Astrocyte of the cerebellum (primary cell): Measurements from ENCODE around the gene HAPLN1.

Experiments used
- DNase-seq: peaks from one replicate; pipeline ENCODE4 v3.0.0-alpha.2; 2011; ENCODE audit warnings: low read depth
- H3K4me3 ChIP-seq: 2 replicates; pipeline ENCODE4 v1.5.1; 2011; ENCODE audit warnings: mild to moderate bottlenecking, low read depth, low read length, moderate library complexity
- in situ Hi-C: cut with HindIII; loops from 2 replicates; pipeline ENCODE4 v1.10.0; 2017; ENCODE audit warnings: low sequenced_read_pairs
- TF ChIP-seq, protein P1 (sequence below): IDR thresholded peaks from 2 replicates; pipeline ENCODE4 v1.5.1; 2012; ENCODE audit warnings: low read length, low read depth, moderate library complexity, mild to moderate bottlenecking; ENCODE audit errors: missing control alignments

The HAPLN1 gene

DNA sequence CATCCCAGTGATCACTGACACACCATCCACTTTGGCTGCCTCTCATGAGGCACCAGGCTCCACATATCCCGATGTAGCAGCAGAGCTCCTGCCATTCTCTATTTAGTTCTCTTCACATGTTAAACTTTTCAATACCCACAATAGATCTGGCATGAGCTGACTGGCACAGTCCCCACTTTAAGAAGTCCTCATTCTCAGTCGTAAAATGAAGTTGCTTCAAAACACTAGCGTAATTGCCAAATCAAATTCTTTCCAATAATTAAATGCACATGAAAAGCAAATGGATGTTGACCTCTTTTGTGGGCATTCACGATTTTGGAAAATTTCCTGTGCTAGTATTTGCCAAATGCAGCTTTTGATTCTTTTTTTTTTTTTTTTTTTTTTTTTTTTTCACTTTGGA, 32.4 kb downstream of the HAPLN1 start:
- in situ Hi-C loops, result no loop called here
- no peak for DNase-seq
- H3K4me3 ChIP-seq, result no peak overlapping the region
- TF ChIP-seq, protein P1, sequence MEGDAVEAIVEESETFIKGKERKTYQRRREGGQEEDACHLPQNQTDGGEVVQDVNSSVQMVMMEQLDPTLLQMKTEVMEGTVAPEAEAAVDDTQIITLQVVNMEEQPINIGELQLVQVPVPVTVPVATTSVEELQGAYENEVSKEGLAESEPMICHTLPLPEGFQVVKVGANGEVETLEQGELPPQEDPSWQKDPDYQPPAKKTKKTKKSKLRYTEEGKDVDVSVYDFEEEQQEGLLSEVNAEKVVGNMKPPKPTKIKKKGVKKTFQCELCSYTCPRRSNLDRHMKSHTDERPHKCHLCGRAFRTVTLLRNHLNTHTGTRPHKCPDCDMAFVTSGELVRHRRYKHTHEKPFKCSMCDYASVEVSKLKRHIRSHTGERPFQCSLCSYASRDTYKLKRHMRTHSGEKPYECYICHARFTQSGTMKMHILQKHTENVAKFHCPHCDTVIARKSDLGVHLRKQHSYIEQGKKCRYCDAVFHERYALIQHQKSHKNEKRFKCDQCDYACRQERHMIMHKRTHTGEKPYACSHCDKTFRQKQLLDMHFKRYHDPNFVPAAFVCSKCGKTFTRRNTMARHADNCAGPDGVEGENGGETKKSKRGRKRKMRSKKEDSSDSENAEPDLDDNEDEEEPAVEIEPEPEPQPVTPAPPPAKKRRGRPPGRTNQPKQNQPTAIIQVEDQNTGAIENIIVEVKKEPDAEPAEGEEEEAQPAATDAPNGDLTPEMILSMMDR, result no peak

DNA sequence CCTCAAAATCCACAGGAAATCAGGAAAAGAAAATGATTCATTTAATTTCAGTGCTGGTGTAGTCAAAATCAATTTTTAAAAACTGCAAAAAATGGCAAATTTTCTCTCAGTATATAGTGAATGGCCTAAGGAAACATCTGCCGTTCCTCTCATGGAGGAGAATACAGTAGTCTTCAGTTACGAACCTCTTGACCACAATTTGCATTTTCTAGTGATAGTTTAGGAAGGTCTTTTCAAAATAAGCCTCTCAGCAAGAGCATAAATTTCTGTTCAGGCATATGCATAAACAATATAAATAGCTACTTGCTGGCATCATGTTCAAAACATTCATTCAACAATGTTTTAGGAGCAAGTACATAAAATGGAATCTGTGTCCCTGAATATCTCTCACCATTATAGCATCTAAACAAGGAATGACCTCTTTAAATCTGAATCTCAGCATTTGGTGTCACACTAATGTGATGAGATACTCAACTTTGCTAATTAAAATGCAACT, 33.5 kb downstream of the HAPLN1 start:
- no peak overlapping the region for H3K4me3 ChIP-seq
- in situ Hi-C loops, result no loop called here
- no peak for DNase-seq
- TF ChIP-seq, protein P1, result no peak

DNA sequence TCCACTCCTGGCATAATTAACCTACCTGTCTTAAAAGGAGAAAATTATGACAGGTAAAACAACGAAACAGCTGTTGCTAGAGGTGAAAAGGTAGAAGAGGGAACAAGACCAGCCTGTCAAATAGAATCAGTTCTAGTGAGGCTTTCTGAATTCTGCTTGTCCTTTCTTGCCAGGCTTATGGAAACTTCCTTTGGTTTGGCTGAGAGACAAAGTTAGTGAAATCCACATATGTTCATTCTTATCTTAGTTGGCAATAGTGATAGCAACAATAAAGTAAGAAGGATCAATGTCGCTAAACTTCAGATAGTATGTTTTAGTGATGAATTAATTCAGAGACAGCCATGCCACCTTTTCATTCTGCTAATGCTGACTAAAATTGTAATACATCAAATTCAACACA, 34.4 kb downstream of the HAPLN1 start:
- TF ChIP-seq, protein P1, result no peak

DNA sequence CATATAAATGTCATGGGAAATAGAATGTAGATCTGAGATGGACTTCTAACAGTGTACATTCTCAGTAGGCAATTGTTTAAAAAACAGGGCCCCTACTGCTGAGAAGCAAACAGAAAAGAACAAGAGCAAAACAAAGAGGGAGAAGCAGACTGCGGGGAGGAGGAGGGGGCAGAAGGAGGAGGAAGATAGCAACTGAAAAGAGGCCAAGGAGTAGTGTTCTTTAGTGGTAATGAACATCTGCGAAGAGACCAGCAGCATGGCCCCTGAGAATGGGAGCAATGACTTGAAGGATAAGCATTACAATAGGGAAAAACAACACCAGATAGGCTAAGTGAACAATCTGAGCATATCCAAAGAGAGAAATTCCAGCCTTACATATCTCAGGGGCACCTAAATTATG, 36.8 kb downstream of the HAPLN1 start:
- no peak overlapping the region for H3K4me3 ChIP-seq
- TF ChIP-seq, protein P1, result no peak
- in situ Hi-C loops, result no loop called here
- no peak for DNase-seq

More for the DNA sequence above, 34.4 kb downstream of the HAPLN1 start:
- in situ Hi-C loops, result no loop called here
- no peak for DNase-seq
- H3K4me3 ChIP-seq, result no peak overlapping the region

DNA sequence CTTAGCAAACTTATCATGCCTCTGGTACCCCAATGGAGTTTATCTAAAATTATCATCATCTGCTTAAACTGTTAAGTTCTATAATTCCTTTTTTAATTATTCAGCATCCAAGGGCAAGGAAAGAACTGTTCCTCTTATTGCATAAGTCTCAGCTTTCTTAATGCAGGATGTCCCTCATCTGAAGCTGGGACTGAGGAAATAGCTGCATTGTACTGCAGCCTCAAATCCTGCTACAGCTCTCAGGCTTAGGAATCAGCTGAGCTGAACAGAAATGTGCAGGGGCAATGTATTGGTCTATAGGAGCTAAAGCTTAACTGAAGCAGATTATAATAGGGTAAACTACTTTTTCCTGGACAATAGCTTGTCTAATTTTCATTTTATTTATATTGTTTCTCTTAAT, 48.0 kb downstream of the HAPLN1 start:
- DNase-seq, result no peak
- TF ChIP-seq, protein P1, result no peak
- no peak overlapping the region for H3K4me3 ChIP-seq
- in situ Hi-C loops, result no loop called here

DNA sequence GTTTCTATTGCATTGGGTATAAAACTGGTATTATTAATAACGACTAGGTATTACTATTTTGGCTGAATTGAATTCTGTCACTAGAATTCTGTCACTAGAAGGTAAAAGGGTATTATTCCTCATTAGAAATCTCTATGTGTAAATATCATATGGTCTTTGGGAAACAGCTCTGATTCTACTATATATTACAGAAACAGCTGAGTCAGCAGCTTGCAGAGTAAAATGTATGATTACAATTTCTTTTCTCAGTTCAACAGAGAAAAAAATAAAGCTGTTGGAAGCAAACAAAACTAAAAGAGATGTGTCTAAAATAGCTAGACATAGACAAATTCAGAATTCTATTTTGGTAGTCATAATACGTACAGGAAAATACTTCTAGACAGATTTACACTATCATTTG, 48.5 kb downstream of the HAPLN1 start:
- TF ChIP-seq, protein P1, result no peak
- in situ Hi-C loops, result no loop called here
- H3K4me3 ChIP-seq, result no peak overlapping the region
- DNase-seq, result no peak

DNA sequence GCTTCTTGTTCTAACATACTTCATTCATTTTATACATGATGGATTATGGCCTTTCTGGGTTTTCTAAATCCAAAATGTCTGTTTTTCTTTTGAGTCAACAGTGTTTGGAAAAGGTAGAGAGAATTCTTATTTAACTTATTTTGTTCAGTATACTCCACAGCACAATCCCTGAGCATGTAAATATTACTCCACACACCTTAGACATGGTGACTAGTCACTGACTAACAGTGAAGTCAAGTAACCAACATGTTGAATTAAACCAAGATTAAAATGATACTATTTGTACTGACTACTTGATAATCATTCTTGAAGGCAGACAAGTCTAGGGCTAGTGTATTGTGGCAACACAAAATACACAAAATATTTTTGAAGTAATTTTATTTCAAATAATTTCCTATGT, 55.0 kb downstream of the HAPLN1 start:
- H3K4me3 ChIP-seq, result no peak overlapping the region
- TF ChIP-seq, protein P1, result no peak
- no peak for DNase-seq
- in situ Hi-C loops, result no loop called here
